Tibial artery (tissue), 4 donors: ENCODE measurements around the gene CDH4.
"Not testable (repeated sequence)": the region's sequence is repeated elsewhere in the genome, so short reads cannot be mapped to it uniquely, and the experiment has no call there.

Experiments
- DNase-seq, 2 donors: peaks; one replicate each; pipeline ENCODE4 v3.0.0-alpha.2; 2019
- H3K27ac ChIP-seq, 2 donors: fragments of 200-600 bp; sonication (generic) in 1 of 2; 1 replicate in 1 of 2; 2 replicates in 1 of 2; pipeline ENCODE4 v1.5.1; 2018 to 2019; ENCODE audit warnings: mild to moderate bottlenecking in 1 of 2
- H3K27me3 ChIP-seq, 2 donors: fragments of 200-600 bp; sonication (generic) in 1 of 2; one replicate each; pipeline versions ENCODE4 v1.5.1 to v1.6.0; 2016 to 2019
- H3K36me3 ChIP-seq, 3 donors: fragments of 200-600 bp; sonication (generic) in 2 of 3; one replicate each; pipeline ENCODE4 v1.5.1; 2016 to 2019; ENCODE audit warnings: mild to moderate bottlenecking in 2 of 3
- H3K4me1 ChIP-seq, 4 donors: fragments of 200-600 bp; sonication (generic) in 2 of 4; 1 replicate in 3 of 4; 2 replicates in 1 of 4; pipeline ENCODE4 v1.5.1; 2016 to 2019
- H3K4me3 ChIP-seq, 2 donors: fragments of 200-600 bp; sonication (generic) in 1 of 2; 1 replicate in 1 of 2; 2 replicates in 1 of 2; pipeline ENCODE4 v1.5.1; 2018 to 2019; ENCODE audit warnings: mild to moderate bottlenecking in 2 of 2
- H3K9me3 ChIP-seq, 3 donors: fragments of 200-600 bp; sonication (generic) in 1 of 3; one replicate each; pipeline ENCODE4 v1.5.1; 2016 to 2019
- intact Hi-C: fragments of 100-400 bp; cut with DNase I; formaldehyde crosslinking; loops from one replicate; pipeline ENCODE4 v1.15.0; 2023; ENCODE audit warnings: low total_unique reads
- TF ChIP-seq, protein P1 (sequence below), 2 experiments: fragments of 200-600 bp in 1 of 2; fragments of 450-650 bp in 1 of 2; IDR thresholded peaks; one replicate each; pipeline ENCODE4 v1.5.1; 2017 to 2019; ENCODE audit warnings: antibody characterized with exemption in 2 of 2, mild to moderate bottlenecking in 1 of 2, moderate library complexity in 1 of 2

Gene CDH4

GRCh38 chr20:61420781-61421180, 168.7 kb downstream of the CDH4 start:
- no peak overlapping the region for H3K4me3 ChIP-seq
- no peak overlapping the region for H3K27ac ChIP-seq
- TF ChIP-seq, protein P1, sequence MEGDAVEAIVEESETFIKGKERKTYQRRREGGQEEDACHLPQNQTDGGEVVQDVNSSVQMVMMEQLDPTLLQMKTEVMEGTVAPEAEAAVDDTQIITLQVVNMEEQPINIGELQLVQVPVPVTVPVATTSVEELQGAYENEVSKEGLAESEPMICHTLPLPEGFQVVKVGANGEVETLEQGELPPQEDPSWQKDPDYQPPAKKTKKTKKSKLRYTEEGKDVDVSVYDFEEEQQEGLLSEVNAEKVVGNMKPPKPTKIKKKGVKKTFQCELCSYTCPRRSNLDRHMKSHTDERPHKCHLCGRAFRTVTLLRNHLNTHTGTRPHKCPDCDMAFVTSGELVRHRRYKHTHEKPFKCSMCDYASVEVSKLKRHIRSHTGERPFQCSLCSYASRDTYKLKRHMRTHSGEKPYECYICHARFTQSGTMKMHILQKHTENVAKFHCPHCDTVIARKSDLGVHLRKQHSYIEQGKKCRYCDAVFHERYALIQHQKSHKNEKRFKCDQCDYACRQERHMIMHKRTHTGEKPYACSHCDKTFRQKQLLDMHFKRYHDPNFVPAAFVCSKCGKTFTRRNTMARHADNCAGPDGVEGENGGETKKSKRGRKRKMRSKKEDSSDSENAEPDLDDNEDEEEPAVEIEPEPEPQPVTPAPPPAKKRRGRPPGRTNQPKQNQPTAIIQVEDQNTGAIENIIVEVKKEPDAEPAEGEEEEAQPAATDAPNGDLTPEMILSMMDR (IDR thresholded peaks at IDR 0.05): no peak
- H3K4me1 ChIP-seq: no peaks in the 10 kb centered on the region
- H3K27me3 ChIP-seq: no peaks in the 10 kb centered on the region
- H3K9me3 ChIP-seq: no peaks in the 10 kb centered on the region
- intact Hi-C loops: loop anchor here (5.0 kb wide), 1 partner anchor 568 kb away; no protein-coding TSS in a partner anchor
- H3K36me3 ChIP-seq: no peaks in the 10 kb centered on the region
- no peak for DNase-seq

- Histone ChIP-seq H3K27ac (no peak overlapping the region), H3K36me3 (no peaks in the 10 kb centered on the region), H3K9me3 (no peaks in the 10 kb centered on the region), H3K27me3 (no peaks in the 10 kb centered on the region), H3K4me3 (no peak overlapping the region), H3K4me1 (no peaks in the 10 kb centered on the region)
- TF ChIP-seq, protein P1 (IDR thresholded peaks at IDR 0.05): no peak
- DNase-seq: no peak
- intact Hi-C loops: loop anchor here (5.0 kb wide), 1 partner anchor 571 kb away; no protein-coding TSS in a partner anchor
Measured at GRCh38 chr20:61422636-61423425, 170.8 kb downstream of the CDH4 start.

DNA sequence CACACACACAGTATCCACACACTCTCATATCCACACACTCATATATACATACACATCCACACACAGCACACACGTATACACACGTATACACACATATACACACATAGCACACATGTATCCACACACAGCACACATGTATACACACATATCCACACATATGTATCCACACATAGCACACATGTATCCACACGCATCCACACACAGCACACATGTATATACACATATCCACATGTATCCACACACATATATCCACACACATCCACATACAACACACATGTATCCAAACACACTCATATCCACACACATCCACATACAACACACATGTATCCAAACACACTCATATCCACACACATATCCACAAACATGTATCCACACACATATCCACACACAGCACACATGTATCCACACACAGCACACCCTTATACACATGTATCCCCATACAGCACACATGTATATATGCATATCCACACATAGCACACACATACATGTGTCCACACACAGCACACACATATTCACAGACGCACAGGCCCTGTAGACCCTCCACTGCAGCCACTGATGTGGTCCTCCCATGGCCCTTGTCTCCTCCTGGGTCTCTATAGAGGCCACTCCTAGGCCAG, 172.1 kb downstream of the CDH4 start:
- DNase-seq: no peak
- H3K4me3 ChIP-seq: no peak overlapping the region
- no peaks in the 10 kb centered on the region for H3K4me1 ChIP-seq
- H3K27ac ChIP-seq: no peak overlapping the region
- H3K36me3 ChIP-seq: no peaks in the 10 kb centered on the region
- intact Hi-C loops: loop anchor here (5.0 kb wide), 1 partner anchor 572 kb away; no protein-coding TSS in a partner anchor
- no peaks in the 10 kb centered on the region for H3K27me3 ChIP-seq
- H3K9me3 ChIP-seq: no peaks in the 10 kb centered on the region
- TF ChIP-seq, protein P1 (IDR thresholded peaks at IDR 0.05): no peak

DNA sequence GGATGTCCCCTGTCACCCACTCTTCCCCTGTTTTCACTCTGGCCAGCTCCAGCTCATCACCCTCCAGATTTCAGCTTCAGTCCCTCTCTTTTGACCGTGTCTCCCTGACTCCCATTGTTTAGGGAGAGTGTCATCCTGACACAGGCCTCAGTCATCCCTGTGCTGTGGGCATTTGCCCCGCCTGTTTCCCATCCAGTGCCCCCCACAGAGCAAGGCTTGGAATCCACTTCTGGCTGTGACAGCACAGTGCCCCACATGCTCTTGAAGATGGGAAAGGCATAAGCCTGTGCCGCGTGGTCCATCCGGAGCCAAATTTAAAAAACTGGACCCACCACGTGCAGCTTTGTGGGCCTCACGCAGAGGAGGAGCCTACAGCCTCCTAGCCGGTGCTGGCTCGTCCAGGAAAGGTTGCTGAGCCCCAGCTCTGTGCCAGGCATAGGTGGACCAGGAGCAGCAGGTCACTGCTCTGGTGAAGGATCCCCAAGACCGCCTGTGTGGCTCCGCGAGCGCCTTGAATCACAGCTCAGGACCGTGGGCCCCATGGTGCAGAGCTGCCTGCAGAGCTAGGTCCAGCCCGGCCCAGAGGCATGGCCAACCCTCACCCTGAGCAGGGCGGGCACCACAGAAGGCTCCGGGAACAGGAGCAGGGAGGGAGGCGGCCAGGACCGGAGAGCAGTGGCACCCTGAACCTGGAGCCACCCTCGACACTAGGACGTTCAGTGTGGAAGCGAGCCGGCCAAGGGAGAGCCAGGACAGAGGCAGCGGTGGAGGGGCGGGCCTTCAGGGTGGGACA, 172.8 kb downstream of the CDH4 start:
- no peaks in the 10 kb centered on the region for H3K27me3 ChIP-seq
- no peaks in the 10 kb centered on the region for H3K4me1 ChIP-seq
- TF ChIP-seq, protein P1 (IDR thresholded peaks at IDR 0.05): no peak
- no peak overlapping the region for H3K4me3 ChIP-seq
- intact Hi-C loops: loop anchor here (5.0 kb wide), 1 partner anchor 573 kb away; no protein-coding TSS in a partner anchor
- no peak for DNase-seq
- H3K27ac ChIP-seq: no peak overlapping the region
- no peaks in the 10 kb centered on the region for H3K9me3 ChIP-seq
- no peaks in the 10 kb centered on the region for H3K36me3 ChIP-seq

- intact Hi-C loops, DNase-seq, H3K4me1 ChIP-seq, H3K36me3 ChIP-seq, H3K27ac ChIP-seq, H3K9me3 ChIP-seq, H3K27me3 ChIP-seq, H3K4me3 ChIP-seq: not testable (repeated sequence)
Measured at GRCh38 chr20:61425541-61425991, 173.5 kb downstream of the CDH4 start.
